GM18858 (cell line): ENCODE results near the gene UQCRH.

Source experiments
- ATAC-seq: cut with Tn5 transposase; IDR thresholded peaks from one replicate; pipeline ENCODE4 v1.9.1; 2021; ENCODE audit not compliant: unreplicated experiment

The UQCRH gene

DNA sequence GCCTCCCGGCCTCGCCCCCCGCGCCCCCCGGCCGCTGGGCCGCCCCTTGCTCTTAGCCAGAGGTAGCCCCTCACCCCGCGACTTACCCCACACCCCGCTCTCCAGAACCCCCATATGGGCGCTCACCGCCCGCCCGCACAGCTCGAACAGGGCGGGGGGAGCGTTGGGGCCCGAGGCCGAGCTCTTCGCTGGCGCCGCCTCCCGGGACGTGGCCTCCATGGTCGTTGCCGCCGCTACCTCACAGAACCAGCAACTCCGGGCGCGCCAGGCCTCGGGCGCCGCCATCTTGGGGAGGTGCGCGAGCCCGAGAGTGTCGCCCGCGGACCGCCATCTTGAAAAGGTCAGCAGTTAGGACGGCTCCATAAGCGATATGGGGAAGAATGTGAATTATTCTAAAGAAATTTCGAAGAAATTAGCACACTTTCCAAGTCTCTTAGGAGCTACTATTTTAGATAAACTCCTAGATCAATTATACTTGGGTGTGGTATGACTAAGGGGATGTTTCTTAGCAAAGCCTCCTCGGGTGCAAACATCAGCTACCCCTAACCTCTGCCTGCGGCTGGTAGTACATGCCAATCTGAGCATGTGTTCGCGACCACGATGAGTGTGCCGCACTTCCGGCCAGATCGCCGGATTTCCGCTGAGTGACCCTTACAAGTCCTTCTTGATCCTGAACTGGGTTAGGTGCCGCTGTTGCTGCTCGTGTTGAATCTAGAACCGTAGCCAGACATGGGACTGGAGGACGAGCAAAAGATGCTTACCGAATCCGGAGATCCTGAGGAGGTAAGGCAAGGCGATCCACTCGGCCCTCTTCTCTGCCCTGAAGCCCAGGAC is at the start of gene UQCRH, which contains the start of gene LRRC41:
UQCRH (plus strand) TSS at position 661 of the 834 bp plus-strand sequence; CDS start at position 730, 69 bp downstream.
LRRC41 (minus strand) TSS at position 579 of the 834 bp plus-strand sequence; CDS start at position 285, 294 bp downstream.
- peak; percentile 65 for ATAC-seq

GRCh38 chr1:46254668-46255067 is 48.8 kb upstream of the UQCRH start:
- ATAC-seq: no peak

DNA sequence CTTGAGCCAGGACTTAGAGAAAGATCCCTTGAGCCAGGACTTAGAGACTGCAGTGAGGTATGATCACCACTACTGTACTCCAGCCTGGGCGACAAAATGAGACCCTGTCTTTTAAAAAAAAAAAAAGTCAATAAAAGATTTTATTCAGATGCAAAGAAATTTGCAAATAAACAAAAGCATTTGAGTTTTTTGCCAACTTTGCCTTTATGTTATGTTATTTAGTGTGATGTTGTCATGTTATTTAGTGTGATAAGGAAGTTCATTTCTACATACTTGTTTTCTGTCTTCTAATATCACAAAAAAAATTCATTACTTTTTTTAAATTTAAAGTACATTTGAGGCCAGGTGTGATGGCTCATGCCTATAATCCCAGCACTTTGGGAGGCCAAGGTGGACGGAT is 47.0 kb upstream of the UQCRH start:
- ATAC-seq: no peak

DNA sequence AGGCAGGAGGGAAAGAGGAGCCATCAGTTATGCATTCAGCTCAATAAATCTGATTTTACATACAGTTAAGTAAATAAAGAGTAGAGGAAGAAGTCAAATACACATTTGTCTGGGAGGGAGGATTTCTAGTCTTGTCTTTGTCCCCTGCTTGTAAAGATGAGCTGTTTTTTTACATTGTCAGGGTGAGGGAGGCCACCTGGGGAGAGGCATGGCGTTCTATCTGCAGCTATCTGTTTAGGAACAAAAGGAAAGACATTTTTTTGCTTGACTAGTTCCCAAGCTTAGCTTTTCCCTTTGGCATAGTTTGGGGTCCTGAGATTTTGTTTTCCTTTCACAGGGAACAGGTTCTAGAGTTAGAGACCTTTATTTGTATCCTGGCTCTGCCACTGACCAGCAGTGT is 41.0 kb upstream of the UQCRH start:
- ATAC-seq: no peak

DNA sequence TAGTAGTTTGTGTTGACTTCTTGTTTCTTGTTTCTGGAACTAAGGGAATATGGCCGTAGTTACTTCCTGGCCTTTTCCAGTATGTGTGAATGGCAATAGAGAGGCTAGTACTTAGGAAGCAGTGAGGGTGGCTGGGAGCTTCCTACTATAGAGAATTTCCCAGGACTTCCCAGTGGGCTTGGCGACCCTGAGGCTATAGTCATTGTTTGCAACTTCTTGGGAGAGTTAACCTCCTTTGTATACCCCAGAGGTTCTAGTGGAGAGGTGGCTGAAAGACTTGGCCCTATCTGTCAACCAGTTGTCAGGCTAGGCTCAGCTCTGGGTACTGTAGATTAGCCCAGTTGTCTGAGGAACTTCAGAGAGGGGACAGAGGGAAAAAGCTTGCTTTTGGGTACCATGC is 40.4 kb upstream of the UQCRH start:
- ATAC-seq: no peak

GRCh38 chr1:46268578-46268977 is 34.9 kb upstream of the UQCRH start:
- no peak for ATAC-seq

- ATAC-seq: no peak
Observed at GRCh38 chr1:46274225-46275029, 29.1 kb upstream of the UQCRH start.

DNA sequence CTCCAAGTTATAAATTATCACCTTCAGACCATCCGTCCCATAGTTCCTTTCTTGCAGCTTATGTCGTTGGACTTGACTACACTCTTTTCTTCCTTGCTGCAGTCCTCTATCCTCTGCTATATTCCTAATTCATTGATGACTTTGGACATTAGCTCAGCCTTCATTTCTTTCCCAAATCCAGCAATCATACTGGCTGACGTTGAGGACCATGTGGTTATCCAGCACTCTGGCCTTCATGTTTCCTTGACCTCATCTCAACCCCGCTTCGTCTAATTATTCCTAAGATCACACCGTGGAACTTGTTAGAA is 28.5 kb upstream of the UQCRH start:
- ATAC-seq: no peak

- ATAC-seq: no peak
Observed at GRCh38 chr1:46277658-46278373, 25.7 kb upstream of the UQCRH start.

GRCh38 chr1:46278807-46279206 is 24.7 kb upstream of the UQCRH start:
- no peak for ATAC-seq

DNA sequence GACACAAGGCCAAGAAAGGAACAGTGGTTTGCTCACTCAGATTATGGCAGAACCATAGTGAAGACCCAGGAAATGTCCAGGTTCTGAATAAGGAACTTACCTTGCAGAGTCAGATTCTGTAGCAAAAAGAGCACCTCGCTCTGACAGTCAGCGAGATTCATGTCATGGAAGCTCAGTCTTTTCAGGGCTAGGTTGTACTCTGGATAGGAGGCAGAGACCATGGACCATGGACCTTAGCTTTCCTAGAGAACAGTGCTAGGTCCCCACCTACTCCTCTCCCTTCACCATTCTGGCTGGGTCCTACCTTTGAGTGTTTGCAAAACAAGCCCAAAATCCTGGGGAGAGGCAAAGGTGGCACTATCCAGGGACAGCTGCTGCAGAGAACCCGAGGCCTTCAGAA is 23.4 kb upstream of the UQCRH start:
- ATAC-seq: no peak

- ATAC-seq: no peak
Observed at GRCh38 chr1:46281021-46281420, 22.5 kb upstream of the UQCRH start.

- no peak for ATAC-seq
Observed at GRCh38 chr1:46284058-46284457, 19.4 kb upstream of the UQCRH start.

GRCh38 chr1:46284597-46285564 is 18.6 kb upstream of the UQCRH start:
- ATAC-seq: no peak

DNA sequence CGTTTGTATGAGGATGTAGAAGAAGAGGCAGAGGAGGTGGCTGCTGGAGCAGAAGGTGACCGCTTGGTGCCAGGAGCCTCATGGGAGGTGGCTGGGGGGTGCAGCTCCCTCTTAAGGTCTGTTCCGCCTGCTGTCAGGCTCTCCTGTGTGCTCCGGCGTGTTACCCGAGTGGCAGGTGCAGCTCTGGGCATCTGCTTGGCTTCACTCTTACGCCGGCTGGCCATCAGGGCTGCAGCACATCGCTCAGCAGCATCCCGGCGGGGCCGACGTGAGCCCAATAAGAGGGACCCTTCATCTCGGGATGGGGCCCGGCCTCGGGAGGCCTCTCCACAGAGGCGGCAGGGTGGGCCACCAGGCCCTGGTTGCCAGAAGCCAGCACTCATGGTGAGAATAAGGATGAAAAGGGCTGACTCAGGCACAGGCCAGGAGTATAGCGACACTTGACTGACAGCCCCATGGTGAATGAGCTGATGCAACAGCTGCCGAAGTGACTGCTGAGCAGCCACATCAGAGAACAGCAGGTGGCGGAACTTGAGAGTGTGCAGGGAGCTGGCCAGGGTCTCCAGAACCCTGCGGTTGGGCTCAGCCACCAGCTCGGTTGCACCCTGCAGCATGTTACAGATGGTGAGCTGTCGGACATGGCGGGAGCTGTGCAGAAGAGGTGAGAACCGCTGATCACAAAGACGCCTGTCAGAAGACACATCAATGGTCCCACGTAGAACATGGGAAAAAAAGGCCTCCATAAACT is 17.6 kb upstream of the UQCRH start:
- no peak for ATAC-seq

GRCh38 chr1:46288485-46289133 is 14.9 kb upstream of the UQCRH start:
- no peak for ATAC-seq

DNA sequence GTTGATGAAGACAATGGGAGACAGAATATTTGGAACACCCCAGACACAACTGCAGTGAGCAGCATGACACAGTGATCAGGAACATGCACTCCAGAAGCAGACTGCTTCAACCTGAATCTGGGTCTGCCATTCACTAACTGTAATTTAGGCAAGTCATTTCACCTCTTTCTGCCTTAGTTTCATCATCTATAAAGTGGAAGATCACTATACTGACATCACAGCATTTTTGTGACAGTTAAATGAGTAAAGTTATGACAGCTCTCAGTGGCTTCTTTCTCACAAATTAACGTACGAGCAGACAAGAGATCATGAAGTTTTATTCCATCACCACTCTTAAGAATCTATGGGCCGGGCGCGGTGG is 14.4 kb upstream of the UQCRH start:
- ATAC-seq: no peak

GRCh38 chr1:46289976-46290375 is 13.5 kb upstream of the UQCRH start:
- ATAC-seq: no peak

DNA sequence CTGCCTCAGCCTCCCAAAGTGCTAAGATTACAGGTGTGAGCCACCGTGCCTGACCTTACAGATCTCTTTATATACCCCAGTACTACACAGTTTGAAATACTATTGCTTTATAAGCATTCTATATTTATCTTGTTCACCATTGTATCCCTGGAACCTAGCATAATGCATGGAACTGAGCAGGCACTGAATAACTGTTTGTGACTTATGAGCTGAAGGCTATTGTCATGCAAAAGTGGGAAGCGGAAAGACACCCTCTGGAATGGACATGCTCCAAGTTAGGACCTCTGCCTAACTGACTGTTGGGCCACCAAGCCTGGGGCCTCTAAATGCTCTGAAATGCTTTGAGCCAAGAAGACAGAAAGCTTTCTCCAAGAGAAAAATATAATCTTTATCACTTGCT is 8.2 kb upstream of the UQCRH start:
- no peak for ATAC-seq
